HG03432 (cell line): Measurements from ENCODE around the gene KRT78.

Experiments
- ATAC-seq: cut with Tn5 transposase; IDR thresholded peaks from one replicate; pipeline ENCODE4 v1.9.1; 2021; ENCODE audit warnings: mild to moderate bottlenecking, moderate library complexity; ENCODE audit not compliant: unreplicated experiment

KRT78 gene

GRCh38 chr12:52825961-52826360, 22.8 kb downstream of the KRT78 start:
- ATAC-seq: no peak

- no peak for ATAC-seq
Observed at GRCh38 chr12:52824741-52825410, 23.9 kb downstream of the KRT78 start.

GRCh38 chr12:52823761-52824450, 24.9 kb downstream of the KRT78 start:
- ATAC-seq: no peak

- ATAC-seq: no peak
Observed at GRCh38 chr12:52822771-52823510, 25.9 kb downstream of the KRT78 start.

- ATAC-seq: no peak
Observed at GRCh38 chr12:52821826-52822660, 26.8 kb downstream of the KRT78 start.

GRCh38 chr12:52821071-52821730, 27.6 kb downstream of the KRT78 start:
- no peak for ATAC-seq

GRCh38 chr12:52820521-52820920, 28.3 kb downstream of the KRT78 start:
- no peak for ATAC-seq

GRCh38 chr12:52819731-52820510, 28.9 kb downstream of the KRT78 start:
- no peak for ATAC-seq

- ATAC-seq: no peak
Observed at GRCh38 chr12:52818887-52819420, 29.8 kb downstream of the KRT78 start.

GRCh38 chr12:52818388-52818787, 30.4 kb downstream of the KRT78 start:
- ATAC-seq: no peak

GRCh38 chr12:52817699-52818238, 31.0 kb downstream of the KRT78 start:
- ATAC-seq: no peak

GRCh38 chr12:52817003-52817698, 31.6 kb downstream of the KRT78 start:
- ATAC-seq: no peak

GRCh38 chr12:52815676-52816588, 32.9 kb downstream of the KRT78 start:
- ATAC-seq: no peak

GRCh38 chr12:52815161-52815560, 33.6 kb downstream of the KRT78 start:
- no peak for ATAC-seq

GRCh38 chr12:52814710-52815155, 34.1 kb downstream of the KRT78 start:
- ATAC-seq: no peak

- ATAC-seq: no peak
Observed at GRCh38 chr12:52813885-52814709, 34.7 kb downstream of the KRT78 start, which contains the start of gene KRT4. KRT4 (minus strand) TSS chr12:52814116; CDS start chr12:52814058, 58 bp downstream.
